Measurements from ENCODE around the gene ABHD17A.
"Not testable (repeated sequence)": the region's sequence is repeated elsewhere in the genome, so short reads cannot be mapped to it uniquely, and the experiment has no call there.

ABHD17A gene

DNA sequence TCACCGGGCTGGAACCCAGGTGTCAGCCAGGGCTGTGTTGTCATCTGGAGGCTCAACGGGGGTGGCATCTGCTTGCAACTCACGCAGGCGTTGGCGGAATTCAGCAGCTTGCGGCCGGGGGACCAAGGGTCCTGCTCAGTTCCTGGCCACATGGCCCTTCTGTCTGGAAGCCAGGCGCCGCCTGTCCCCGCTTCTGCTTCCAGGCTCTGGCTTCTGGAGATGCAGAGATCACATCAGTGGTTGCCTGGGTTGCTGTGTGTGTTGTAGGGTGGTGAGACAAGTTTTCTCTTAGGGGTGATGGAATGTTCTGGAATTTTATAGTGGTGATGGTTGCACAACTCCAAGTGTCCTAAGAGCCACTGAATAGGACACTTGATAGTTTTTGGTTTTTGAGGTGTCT, 24.9 kb upstream of the ABHD17A start:
- DNase-seq (ENCODE audit: low read depth), result peak; percentile 50

DNA sequence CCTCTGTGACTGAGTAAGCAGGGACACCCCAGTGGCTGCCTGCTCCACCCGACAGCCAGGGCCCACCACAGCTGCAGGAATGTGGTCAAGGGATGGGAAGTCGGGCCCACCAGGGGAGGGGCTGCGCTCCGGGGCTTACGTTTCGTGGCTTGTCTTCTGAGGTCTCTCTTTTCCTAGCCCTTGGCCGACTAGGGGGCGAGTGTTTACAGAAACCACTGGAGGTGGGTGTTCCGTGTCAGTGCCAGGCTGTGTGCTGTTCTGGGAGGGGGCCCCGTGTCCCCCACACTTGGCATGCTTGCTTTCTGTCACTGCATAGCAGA, 24.4 kb upstream of the ABHD17A start:
- no peak for DNase-seq (ENCODE audit: low read depth)

DNA sequence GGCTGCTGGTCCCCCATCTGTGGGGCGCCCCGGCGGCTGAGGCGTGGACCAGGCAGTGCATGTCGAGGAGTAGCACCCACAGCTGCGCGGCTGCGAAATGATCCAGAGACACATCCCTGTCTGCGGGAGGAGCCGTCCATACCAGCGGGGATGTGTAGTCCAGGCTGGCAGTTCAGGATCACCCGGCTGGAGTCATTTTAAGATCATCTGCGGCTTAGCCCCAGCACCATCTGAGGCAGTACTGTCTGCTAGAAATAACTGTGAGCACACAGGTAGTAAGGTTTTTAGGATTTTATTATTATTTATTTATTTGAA, 23.0 kb upstream of the ABHD17A start:
- no peak for DNase-seq (ENCODE audit: low read depth)

DNA sequence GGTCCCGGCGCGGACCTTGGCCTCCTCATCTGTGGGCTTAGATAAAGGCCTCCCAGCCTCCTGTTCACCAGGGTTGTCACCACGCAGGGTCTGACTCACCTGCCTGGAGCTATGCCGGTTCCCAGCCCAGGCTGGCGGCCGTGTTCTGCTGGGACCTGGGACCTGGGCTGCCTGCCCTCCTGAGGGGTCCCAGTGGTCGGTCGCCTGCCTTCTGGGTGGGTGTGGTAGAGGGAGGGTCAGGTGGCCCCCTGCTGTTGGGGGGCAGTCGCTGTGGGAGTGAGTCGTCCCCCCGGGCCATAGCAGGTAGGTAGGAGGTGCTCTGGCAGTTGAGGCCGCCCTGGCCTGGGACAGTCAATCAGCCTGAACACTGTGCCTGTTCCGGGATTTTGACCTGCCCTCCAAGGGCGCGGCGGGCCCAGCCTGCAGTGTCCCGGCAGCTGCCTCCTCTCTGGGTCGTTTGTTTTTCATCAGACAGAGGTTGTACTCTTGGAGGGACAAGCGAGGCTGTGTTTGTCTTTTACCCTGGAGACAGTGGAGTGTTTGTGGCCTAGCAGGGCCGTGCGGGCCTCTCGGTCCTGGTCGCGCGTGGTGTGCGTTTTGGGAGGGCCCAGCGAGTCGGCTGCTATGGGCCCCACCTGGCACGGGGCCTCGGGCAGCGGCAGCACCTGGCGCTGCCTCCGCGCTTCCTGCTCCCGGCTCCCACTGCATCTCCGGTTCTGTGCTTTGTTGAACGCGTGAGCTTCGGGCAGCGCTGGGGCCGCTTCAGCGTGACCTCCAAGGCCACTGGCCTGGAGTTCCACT, 22.5 kb upstream of the ABHD17A start:
- DNase-seq (ENCODE audit: low read depth), result no peak

DNA sequence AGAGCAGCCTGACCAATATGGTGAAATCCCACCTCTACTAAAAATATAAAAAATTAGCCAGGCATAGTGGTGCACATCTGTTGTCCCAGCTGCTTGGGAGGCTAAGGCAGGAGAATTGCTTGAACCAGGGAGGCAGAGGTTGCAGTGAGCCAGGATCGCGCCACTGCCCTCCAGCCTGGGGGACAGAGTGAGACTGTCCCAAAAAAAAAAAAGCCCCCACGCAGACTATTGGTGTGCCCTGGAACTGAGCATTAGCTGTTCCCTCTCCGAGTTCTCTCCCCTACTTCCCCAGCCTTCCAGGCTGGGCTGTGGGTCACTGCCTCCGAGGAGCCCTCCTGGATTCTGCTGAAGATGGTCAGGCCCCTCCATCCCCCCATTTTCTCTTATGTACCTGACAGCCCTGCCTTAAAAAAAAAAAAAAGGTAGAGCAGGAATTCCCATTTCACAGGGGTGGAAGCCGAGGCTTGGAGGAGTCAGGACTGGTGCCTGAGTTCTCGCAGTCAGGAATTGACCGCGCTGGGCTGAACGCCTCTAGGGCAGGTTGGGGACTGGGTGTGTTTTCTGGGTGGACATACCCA, 21.8 kb upstream of the ABHD17A start:
- DNase-seq (ENCODE audit: low read depth), result no peak

DNA sequence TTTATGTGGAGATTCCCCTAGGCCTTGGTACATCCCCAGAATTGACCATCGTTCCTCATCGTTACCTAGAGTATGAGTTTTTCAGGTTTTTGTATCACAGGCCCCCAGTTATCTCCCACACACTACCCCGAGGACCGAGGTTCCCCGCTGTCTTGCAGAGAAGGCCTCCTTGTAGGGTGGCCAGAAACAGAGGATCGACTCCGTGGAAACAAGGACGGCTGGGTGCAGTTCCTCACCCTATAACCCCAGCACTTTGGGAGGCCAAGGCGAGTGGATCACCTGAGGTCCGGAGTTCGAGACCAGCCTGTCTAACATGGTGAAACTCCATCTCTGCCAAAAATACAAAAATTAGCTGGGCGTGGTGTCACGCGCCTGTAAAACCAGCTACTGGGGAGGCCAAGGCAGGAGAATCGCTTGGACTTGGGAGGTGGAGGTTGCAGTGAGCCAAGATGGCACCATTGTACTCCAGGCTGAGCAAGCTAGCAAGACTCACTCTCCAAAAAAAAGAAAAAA, 20.6 kb upstream of the ABHD17A start:
- DNase-seq (ENCODE audit: low read depth), result no peak

DNA sequence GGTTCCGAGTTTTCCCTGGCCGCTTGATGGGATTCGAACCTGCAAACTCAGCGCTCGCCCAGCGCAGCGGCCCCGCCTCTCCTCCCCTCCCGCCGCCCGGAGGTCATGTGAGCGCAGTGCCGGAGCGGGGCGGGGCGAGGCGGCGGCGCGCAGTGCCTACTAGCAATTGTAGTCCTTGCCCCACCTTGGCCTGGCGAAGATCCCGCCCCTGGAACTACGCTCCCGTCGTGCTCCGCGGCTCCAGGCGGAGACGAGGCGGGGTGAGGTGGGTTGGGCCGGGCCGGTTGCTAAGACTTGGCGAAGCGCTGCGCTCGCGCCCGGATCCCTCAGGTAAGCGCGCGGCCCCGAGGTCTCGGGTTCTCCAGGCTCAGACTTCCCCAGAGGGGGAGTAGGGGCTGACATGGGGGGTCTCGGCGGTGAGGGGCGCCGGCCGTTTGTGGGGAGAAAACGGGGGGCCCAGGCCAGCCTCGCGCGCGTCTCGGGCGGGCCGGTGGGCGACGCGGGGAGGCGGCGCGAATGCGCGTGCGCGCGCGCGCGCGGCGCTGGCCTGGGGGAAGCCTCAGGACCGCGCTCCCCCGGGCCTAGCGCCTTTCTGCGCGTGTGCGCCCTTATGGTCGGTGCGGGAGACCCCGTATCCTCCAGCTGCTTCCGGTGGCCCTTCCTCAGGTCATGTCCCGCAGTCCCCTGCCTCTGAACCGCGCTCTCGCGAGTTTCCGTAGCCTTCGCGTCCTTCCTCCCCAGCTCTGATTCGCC, 20.0 kb upstream of the ABHD17A start, which contains the start of the genes ADAT3 and SCAMP4:
TSS of gene ADAT3 (plus strand) at position 290 of the 753 bp plus-strand sequence. CDS start 6,649 bp downstream, outside the sequence.
TSS of gene SCAMP4 (plus strand) at position 290 of the 753 bp plus-strand sequence. CDS start 9,621 bp downstream, outside the sequence.
- peak; percentile 98 for DNase-seq (ENCODE audit: low read depth)

DNA sequence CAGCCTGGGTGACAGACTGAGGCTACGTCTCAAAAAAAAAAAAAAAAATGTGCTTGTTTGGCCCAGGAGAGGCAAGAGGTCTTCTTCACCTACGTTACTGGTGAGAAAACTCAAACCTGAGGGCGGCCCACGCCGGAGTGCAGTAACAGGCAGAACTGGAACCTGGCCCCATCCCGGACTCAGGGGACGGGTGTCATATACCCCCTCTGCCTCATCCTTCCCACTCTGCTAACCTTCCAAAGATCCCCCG, 19.5 kb upstream of the ABHD17A start:
- no peak for DNase-seq (ENCODE audit: low read depth)

DNA sequence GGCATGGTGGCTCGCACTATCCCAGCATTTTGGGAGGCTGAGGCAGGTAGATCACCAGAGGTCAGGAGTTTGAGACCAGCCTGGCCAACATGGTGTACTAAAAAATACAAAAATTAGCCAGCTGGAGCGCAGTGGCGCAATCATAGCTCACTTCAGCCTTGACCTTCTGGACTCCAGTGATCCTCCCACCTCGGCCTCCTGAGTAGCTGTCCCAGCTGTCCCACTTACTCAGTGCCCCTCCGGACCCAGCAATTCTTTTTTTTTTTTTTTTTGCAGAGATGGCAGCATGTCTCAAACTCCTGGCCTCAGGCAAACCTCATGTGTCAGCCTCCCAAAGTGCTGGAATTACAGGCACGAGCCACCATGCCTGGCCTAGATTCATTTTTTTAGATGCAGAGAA, 17.6 kb upstream of the ABHD17A start:
- DNase-seq (ENCODE audit: low read depth), result no peak

DNA sequence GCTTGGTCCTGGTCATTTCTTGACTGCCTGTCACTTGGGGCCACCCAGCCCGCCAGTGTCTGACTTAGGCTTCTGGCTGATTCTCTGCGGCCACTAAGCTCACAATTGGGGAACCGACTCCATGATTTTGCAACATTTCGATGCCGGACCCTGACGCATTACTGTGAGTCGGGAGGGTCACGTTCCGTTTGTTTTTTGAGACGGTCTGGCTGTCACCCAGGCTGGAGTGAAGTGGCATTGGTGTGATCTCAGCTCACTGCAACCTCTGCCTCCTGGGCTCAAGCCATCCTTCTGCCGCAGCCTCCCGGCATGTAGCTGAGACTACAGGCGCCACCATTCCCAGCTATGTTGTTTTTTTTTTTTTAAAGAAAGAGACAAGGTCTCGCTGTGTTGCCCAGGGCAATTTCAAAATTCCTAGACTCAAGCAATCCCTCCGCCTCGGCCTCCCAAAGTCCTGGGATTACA, 16.7 kb upstream of the ABHD17A start:
- no peak for DNase-seq (ENCODE audit: low read depth)

DNA sequence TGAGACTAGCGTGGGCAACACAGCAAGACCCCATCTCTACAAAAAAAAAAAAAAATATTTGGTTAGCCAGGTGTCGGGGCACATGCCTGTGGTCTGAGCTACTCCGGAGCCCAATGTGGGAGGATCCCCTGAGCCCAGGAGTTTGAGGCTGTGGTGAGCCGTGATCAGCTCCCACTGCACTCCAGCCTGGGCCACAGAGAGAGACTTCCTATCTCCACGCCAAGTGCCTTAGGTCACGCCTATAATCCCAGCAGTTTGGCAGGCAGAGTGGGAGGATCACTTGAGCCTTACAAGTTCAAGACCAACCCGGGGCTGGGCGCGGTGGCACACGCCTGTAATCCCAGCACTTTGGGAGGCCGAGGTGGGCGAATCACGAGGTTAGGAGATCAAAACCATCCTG, 11.2 kb upstream of the ABHD17A start:
- DNase-seq (ENCODE audit: low read depth), result no peak

DNA sequence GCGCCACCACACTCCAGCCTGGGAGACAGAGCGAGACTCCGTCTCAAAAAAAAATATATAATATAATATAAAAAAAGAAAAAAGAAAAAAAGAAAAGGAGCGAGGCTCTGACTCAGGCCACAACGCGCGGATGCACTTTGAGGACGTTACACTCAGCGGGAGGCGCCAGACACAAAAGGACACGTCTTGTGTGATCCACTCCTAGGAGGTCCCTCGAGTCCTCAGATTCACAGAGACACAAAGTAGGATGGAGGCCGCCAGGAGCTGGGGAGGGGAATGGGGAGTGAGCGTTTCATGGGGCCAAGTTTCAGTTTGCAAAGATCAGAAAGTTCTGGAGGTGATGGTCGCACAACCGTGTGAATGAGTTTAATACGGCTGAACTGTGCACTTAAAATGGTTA, 8.5 kb upstream of the ABHD17A start:
- DNase-seq (ENCODE audit: low read depth), result no peak

DNA sequence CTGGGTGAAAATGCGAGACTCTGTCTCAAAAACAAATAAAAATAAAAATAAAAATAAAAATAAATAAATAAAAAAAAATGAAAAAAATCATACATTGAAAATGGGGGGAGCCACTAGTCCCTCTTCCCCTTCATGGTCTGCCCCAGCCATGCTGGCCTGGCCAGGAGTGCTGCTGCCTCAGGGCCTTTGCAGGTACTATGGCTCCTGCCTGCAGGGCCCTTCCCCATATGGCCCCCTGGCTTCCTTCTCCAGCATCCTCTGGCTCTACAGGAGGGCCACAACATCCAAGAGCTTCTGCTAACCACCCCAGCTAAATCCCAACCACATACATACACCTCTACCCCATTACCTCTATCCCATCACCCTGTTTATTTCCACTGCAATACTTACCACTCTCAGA, 4.6 kb upstream of the ABHD17A start:
- no peak for DNase-seq (ENCODE audit: low read depth)

DNA sequence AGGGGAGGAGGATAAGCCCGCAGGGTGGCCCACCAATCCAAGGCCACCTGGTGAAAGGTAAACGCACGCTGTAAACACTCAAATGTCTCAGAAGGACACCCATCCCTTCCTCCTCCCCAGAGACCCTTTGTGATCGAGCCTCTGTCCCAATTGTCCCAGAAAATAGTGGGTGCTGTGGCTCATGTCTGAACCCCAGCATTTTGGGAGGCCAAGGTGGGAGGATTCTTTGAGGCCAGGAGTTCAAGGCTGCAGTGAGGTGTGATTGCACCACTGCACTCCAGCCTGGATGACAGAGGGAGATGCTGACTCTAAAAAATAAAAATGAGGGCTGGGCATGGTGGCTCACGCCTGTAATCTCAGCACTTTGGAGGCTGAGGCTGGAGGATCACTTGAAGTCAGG, 3.1 kb upstream of the ABHD17A start:
- no peak for DNase-seq (ENCODE audit: low read depth)

DNA sequence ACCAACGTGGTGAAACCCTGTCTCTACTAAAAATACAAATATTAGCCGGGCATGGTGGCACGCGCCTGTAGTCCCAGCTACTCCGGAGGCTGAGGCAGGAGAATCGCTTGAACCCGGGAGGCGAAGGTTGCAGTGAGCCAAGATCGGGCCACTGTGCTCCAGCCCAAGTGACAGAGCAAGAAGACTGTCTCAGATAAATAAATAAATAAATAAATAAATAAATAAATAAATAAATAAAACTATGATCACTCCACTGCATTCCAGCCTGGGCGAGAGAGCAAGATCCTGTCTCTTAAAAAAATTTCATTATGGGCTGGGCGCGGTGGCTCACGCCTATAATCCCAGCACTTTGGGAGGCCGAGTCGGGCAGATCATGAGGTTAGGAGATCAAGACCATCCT, 1.1 kb upstream of the ABHD17A start:
- DNase-seq (ENCODE audit: low read depth), result not testable (repeated sequence)

DNA sequence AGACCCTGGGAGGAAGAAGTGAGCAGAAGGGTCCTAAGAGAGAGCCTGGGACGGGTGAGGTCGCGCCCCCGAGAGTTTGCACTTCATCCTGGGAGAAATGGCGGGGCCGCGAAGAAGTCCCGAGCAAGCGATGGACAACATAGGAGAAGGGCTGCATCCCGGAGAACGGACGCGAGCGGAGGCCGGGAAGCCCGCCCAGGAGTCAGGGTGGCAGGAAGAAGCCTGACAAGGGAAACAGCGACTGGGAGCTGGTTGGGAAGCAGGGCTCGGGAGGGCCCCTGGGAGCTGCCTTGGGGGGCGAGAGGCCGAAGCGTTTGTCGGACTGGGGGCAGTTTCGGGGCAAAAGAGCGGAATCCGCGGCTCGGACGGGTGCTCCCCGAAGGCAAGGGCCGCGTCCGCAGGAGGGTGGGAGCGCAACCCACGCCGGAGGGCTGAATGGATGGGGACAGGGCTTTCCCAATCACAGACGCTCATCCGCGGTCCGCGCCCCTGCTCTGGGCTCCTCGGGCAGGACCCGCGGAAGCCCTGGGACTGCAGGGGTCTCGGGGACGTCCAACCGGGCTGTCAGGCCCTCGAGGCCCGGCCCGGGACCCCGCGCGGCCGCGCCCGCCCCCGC, 469 bp downstream of the ABHD17A start:
- no peak for DNase-seq (ENCODE audit: low read depth)

DNA sequence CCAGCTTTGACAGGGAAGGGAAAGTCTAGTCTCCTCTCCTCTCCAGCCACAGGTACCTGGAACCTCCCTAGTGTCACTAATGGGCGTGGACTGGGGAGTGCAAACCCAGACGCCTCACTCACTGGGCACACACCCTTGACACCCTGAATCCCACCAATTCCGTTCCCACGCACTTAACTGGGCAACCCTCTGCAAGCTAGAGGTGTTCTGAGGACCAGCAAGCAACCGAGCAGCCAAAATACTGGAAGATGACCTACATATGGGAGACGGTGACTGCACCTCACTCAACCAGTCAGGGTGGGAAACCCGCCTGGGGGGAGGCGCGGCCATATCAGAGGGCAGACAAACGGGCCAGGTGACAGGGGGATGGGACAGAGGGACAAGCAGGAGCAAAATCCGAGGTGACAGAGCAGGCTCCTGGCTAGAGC, 991 bp downstream of the ABHD17A start:
- DNase-seq (ENCODE audit: low read depth), result no peak

DNA sequence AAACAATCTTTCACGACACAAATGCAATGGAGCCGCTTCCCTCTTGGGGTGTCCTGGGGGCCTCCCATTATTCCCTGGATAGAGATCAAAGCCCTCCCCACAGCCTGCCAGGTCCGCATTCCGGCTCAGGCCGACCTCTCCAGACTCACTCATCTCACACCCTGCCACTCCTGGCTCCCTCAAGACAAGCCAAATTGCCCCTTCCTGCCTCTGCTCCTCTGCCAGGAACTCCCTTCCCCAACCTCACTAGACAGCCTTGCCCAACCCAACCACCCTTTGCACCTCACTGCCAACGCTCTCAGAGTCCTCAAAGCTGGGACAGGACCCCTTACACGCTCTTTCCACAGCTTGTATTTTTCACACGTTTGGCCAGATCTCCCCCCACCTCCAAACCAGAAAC, 1.5 kb downstream of the ABHD17A start:
- DNase-seq (ENCODE audit: low read depth), result no peak

DNA sequence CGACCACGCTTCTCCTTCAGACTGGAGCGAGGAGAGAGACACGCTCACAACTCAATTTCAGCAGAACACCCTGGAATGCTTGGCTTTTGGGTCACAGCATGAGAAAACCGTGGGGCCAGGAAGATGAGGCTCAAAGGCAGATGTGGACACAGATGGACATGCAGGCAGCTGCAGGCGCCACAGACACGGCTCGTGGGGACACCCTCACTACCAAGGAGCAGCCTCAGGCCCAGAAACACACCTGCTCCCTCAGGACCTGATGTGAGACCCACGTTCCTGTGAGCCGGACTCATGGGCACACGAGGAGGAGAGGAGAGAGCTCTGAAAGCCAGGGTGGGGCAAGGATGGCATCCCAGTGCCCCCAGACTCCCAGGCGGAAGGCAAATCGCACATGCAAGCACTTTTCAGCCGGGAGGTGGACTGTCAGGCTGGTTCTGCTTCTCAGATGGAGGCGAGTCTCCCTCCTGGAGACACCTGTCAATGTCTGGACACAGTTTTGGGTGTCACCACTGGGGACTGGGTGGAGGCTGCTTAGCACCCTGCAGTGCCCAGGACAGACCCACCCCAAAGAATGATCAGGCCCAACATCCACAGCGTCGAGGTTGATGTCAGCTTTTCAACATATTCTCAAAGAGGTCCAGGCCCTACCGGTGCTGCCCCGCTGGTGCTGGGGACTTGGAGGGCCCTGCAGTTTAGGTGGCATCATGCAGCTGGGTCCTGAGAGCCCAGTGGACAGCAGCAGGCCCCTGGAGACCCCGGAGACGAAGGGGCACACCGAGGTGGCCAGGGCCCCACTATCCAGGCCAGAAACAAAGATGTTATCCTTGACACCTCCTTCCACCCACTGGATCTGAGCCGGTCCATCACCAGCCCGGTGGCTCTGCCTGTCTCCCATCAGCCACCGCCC, 2.3 kb downstream of the ABHD17A start:
- DNase-seq (ENCODE audit: low read depth), result no peak

DNA sequence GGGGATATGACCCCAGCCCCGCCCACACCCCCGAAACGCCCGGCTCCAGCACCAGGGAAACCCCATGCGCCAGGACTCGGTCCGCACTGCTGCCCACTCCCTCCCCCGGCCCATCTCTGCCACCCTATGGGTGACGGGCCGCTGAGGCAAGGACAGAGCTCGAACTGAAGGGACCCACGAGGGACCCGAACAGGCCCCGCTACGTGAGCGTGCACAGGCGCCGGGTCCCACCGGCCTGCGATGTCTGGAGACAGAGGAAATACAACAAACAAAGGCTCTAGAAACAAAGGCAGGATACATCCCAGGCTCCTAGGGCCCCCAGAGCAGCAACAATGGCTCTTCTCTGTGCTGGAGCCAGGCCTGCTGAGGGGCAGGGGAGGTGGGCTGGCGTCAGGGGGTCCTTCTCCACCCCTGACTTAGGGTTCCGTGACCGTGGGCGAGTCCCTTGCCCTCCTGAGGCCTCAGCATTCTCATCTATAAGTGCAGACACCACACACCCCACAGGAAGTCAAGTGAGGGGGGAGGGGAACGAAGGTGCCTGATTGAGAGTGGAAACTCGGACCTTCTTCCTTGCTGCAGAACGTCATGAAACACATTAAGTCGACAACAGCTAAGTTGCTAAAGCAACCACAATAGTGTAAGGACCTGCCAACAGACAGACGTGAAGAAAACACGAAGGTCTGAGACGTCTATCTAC, 3.1 kb downstream of the ABHD17A start:
- no peak for DNase-seq (ENCODE audit: low read depth)
